ENCODE results near the gene TUFM. TPM values are rescaled to one million over a fixed set of nuclear protein-coding genes. Genes with fewer than 3 reads are reported as not detected.

The TUFM gene
- total RNA-seq, 1 experiment from 2014 or later = 207 TPM

DNA sequence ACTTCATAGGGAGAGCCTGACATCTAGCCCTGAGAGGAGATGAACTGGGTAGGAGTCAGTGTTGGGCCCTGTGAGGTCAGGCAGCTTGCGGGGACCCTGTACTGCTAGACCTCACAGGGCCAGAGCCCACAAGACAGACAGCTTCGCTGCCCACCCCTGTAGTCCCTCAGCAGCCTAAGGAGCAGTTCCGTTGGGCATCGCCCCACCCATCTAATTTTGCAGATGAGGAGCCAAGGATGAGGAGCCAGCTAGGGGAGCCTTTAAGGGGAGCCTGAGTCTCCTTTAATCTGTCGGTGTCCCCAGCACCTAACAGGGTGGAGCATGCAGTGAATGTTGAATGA lies 755 bp upstream of the TUFM start:
- H3K27ac ChIP-seq (ENCODE audit: insufficient read length, low read depth, low read length) = no peak overlapping the region
- no peak overlapping the region for H2AFZ ChIP-seq (ENCODE audit: low read length)

More for the DNA sequence above, 755 bp upstream of the TUFM start:
- Histone ChIP-seq H2BK5ac (ENCODE audit: insufficient read length, low read length) (no peak overlapping the region), H3K4me2 (ENCODE audit: insufficient read depth, insufficient read length, low read length) (peak overlapping the region; percentile 74), H4K91ac (ENCODE audit: insufficient read length, low read depth, low read length) (no peak overlapping the region), H2BK20ac (ENCODE audit: low read depth, low read length, poor library complexity, severe bottlenecking) (no peak overlapping the region), H3K27me3 (ENCODE audit: insufficient read depth, low read length) (no peaks in the 10 kb centered on the region), H3K18ac (ENCODE audit: insufficient read length, low read depth, low read length) (no peak overlapping the region), H3K14ac (ENCODE audit: insufficient read depth, low read length) (0 out of 2 replicates have a peak overlapping the region, but pooled peaks have one; percentile 15), H3K23ac (ENCODE audit: insufficient read length, low read depth, low read length) (no peak overlapping the region), H3K9me3 (ENCODE audit: control insufficient read depth, low read depth, low read length) (no peaks in the 10 kb centered on the region), H3K79me1 (ENCODE audit: insufficient read depth, low read depth, low read length, poor library complexity, severe bottlenecking) (no peaks in the 10 kb centered on the region), H3K4ac (ENCODE audit: low read depth, low read length) (no peak overlapping the region), H2BK12ac (ENCODE audit: insufficient read length, low read depth, low read length) (no peak overlapping the region), H3K56ac (ENCODE audit: insufficient read length, low read depth, low read length) (no peak overlapping the region), H3K23me2 (ENCODE audit: insufficient read length, low read depth, low read length, poor library complexity, severe bottlenecking) (peaks cover 5% of the 10 kb centered on the region), H4K20me1 (ENCODE audit: control insufficient read depth, insufficient read depth, insufficient read length) (no peaks in the 10 kb centered on the region), H3K79me2 (ENCODE audit: insufficient read depth, low read length) (no peaks in the 10 kb centered on the region; the same call in 1 of the 2 replicates), H3K9ac (ENCODE audit: extremely low read depth, insufficient read length, low read length) (peak overlapping the region; percentile 55), H2AK5ac (ENCODE audit: insufficient read length, low read length) (no peak overlapping the region), H2BK120ac (ENCODE audit: low read depth, low read length, poor library complexity, severe bottlenecking) (no peak overlapping the region), H2BK15ac (ENCODE audit: low read depth, low read length) (no peak overlapping the region), H4K5ac (ENCODE audit: insufficient read length, low read depth, low read length) (no peak overlapping the region), H3T11ph (ENCODE audit: low read length) (no peak overlapping the region), H4K8ac (replicated peaks; ENCODE audit: insufficient read length, low read depth, low read length) (no peak overlapping the region), H3K4me1 (ENCODE audit: insufficient read depth, low read length) (no peaks in the 10 kb centered on the region)
- no CpG with 5 or more reads among the region's 5 CpGs for WGBS (ENCODE audit: extremely low coverage, insufficient read length, low lambda C conversion rate)
- Mint-ChIP-seq H3K36me3 (ENCODE audit: insufficient read depth in 1 of 3, low read depth in 3 of 3) (peaks cover 32 to 41% (median 34%) of the 10 kb centered on the region in 3 experiments; a peak in 6 of 7 replicates), H3K9me3 (no peaks in the 10 kb centered on the region), H3K27ac (peak overlapping the region; percentile 89 to 93 (median 90); a peak in 5 of 7 replicates), H3K27me3 (ENCODE audit: low read depth) (no peaks in the 10 kb centered on the region; the same call in 1 of the 2 replicates), H3K4me3 (peak overlapping the region; percentile 96 to 99), H3K4me1 (peaks cover 8 to 17% of the 10 kb centered on the region in 2 experiments)
- TF ChIP-seq, protein P1, sequence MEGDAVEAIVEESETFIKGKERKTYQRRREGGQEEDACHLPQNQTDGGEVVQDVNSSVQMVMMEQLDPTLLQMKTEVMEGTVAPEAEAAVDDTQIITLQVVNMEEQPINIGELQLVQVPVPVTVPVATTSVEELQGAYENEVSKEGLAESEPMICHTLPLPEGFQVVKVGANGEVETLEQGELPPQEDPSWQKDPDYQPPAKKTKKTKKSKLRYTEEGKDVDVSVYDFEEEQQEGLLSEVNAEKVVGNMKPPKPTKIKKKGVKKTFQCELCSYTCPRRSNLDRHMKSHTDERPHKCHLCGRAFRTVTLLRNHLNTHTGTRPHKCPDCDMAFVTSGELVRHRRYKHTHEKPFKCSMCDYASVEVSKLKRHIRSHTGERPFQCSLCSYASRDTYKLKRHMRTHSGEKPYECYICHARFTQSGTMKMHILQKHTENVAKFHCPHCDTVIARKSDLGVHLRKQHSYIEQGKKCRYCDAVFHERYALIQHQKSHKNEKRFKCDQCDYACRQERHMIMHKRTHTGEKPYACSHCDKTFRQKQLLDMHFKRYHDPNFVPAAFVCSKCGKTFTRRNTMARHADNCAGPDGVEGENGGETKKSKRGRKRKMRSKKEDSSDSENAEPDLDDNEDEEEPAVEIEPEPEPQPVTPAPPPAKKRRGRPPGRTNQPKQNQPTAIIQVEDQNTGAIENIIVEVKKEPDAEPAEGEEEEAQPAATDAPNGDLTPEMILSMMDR (conservative IDR thresholded peaks at IDR 0.05) = no peak
- DNase-seq = no peak
